Effector memory CD8-positive, alpha-beta T cell (primary cell): ENCODE data around the gene GPATCH1.

ENCODE experiments used
- ATAC-seq: fragments of 150-1000 bp; cut with Tn5 transposase; replicated peaks from 2 replicates; pipeline ENCODE4 v1.10.0; 2021; ENCODE audit warnings: mild to moderate bottlenecking, moderate library complexity
- DNase-seq, 3 experiments: peaks; one replicate each; pipeline ENCODE4 v3.0.0; 2021
- H3K27ac Mint-ChIP-seq, 2 donors: one replicate each; pipeline ENCODE4 v1.8.0; 2022; ENCODE audit warnings: mild to moderate bottlenecking in 2 of 2, mixed read lengths in 2 of 2, moderate library complexity in 2 of 2
- H3K27me3 Mint-ChIP-seq, 2 donors: one replicate each; pipeline ENCODE4 v1.8.0; 2022; ENCODE audit warnings: mixed read lengths in 2 of 2
- H3K36me3 Mint-ChIP-seq: one replicate; pipeline ENCODE4 v1.8.0; 2022; ENCODE audit warnings: mild to moderate bottlenecking, moderate library complexity, mixed read lengths; ENCODE audit not compliant: insufficient read depth
- H3K4me1 Mint-ChIP-seq, 2 donors: one replicate each; pipeline ENCODE4 v1.8.0; 2022; ENCODE audit warnings: low read depth in 2 of 2, mixed read lengths in 2 of 2
- H3K4me3 Mint-ChIP-seq, 2 donors: one replicate each; pipeline ENCODE4 v1.8.0; 2022; ENCODE audit warnings: mild to moderate bottlenecking in 2 of 2, mixed read lengths in 2 of 2, moderate library complexity in 2 of 2
- H3K9me3 Mint-ChIP-seq, 2 donors: one replicate each; pipeline ENCODE4 v1.8.0; 2022; ENCODE audit warnings: mixed read lengths in 2 of 2

The GPATCH1 gene

DNA sequence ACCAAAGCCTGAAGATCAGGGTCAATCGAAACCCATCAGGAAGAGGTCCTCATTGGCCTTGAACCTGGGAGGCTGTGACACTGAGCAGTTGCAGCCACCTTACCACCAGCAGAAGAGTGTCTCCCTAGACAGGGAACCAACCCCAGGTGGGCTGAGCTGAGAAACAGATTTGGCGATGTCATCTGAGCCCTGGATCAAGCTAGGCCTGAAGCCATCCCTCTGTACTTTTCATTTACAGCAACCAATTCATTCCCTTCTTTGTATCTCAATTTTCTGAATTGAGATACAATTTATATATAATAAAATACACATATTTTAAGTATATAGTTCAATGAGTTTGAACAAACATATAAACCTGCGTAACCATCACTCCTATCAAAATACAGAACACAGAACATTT, 30.9 kb upstream of the GPATCH1 start:
- ATAC-seq, result no peak
- H3K4me3 Mint-ChIP-seq, result no peak overlapping the region

DNA sequence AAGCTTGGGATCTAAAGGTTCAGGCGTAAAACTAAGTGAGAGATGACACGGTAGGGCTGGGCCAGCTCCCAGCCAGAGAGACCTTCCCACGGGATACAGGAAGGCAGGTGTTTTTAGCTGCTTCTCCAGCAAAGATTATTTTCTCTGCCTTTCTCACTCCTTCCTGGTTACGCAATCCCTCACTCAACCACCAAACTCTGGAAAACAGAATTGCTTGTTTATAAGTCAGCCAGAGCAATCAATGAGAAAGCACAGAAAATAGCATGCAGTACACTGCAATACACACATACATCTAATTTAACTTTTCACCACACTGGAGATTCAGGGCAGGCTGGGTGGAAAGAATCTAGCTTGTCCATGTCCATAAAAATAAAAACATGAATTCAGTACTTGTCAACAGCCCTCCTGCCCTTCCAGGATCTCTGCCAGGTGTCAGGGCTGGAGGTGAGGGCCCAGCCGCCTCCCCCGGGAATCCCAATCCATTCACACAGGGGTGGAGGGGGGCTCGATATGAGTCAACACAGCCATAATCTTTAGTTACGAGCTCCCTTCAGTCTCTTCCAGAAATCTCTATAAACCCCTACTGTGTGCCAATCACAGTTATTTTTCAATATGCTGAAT, 28.5 kb upstream of the GPATCH1 start:
- no peak overlapping the region for H3K27ac Mint-ChIP-seq
- H3K4me1 Mint-ChIP-seq, result no peaks in the 10 kb centered on the region
- peaks cover 3% of the 10 kb centered on the region for H3K36me3 Mint-ChIP-seq
- peaks cover 0 to 9% of the 10 kb centered on the region in 2 donors for H3K27me3 Mint-ChIP-seq
- no peak for ATAC-seq
- peaks cover 0 to 2% of the 10 kb centered on the region in 2 donors for H3K9me3 Mint-ChIP-seq
- no peak overlapping the region for H3K4me3 Mint-ChIP-seq
- no peak for DNase-seq

More for the DNA sequence above, 30.9 kb upstream of the GPATCH1 start:
- no peak for DNase-seq
- Mint-ChIP-seq H3K27me3 (peaks cover 0 to 14% of the 10 kb centered on the region in 2 donors), H3K27ac (no peak overlapping the region), H3K4me1 (no peaks in the 10 kb centered on the region), H3K36me3 (peaks cover 3% of the 10 kb centered on the region), H3K9me3 (peaks cover 0 to 2% of the 10 kb centered on the region in 2 donors)

DNA sequence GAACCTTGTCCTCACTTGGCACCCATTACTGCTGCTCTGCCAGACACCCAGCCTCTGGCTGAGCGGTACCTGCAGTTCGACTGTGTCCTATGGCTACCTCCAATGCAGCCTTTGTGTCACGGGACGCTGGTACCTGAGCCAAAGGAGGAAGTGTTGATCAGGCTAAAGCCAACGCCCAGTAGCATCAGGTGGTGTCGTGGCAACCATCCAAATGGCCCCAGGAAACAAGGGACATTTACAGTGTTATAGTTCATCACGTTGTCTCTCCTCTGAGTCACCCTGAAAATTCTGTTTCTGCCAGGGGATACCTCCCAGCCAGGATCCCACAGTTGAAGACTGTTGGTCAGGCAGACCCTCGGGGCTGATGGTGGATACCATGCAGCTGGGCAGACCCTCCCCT, 26.4 kb upstream of the GPATCH1 start:
- no peak overlapping the region for H3K27ac Mint-ChIP-seq
- peaks cover 4 to 7% of the 10 kb centered on the region in 2 donors for H3K27me3 Mint-ChIP-seq
- DNase-seq, result no peak
- H3K9me3 Mint-ChIP-seq, result peaks cover 0 to 2% of the 10 kb centered on the region in 2 donors
- peaks cover 3% of the 10 kb centered on the region for H3K36me3 Mint-ChIP-seq
- H3K4me3 Mint-ChIP-seq, result no peak overlapping the region
- no peaks in the 10 kb centered on the region for H3K4me1 Mint-ChIP-seq
- no peak for ATAC-seq

DNA sequence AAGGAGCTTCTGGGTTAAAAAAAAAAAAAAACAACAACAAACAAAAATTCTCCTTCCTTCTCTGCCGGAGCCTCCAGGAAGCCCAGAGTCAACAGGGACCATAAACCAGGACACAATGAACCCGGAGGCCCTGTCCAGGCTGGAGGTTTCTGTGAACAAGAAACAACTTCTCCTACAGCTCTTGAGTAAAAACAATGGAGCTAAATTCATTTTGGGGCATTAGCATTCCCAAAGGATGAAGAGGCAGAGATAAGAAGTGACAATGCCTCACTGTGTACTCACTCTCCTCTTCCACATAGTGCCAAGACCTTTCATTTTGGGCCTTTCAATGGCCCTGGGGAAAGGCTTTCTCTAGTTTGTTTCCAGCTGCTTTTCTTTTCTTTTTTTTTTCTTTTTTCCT, 25.3 kb upstream of the GPATCH1 start:
- peaks cover 13 to 18% of the 10 kb centered on the region in 2 donors for H3K27me3 Mint-ChIP-seq
- H3K36me3 Mint-ChIP-seq, result peaks cover 3% of the 10 kb centered on the region
- no peak overlapping the region for H3K4me3 Mint-ChIP-seq
- ATAC-seq (no peak), DNase-seq (no peak)
- no peaks in the 10 kb centered on the region for H3K9me3 Mint-ChIP-seq
- no peaks in the 10 kb centered on the region for H3K4me1 Mint-ChIP-seq
- H3K27ac Mint-ChIP-seq, result no peak overlapping the region

DNA sequence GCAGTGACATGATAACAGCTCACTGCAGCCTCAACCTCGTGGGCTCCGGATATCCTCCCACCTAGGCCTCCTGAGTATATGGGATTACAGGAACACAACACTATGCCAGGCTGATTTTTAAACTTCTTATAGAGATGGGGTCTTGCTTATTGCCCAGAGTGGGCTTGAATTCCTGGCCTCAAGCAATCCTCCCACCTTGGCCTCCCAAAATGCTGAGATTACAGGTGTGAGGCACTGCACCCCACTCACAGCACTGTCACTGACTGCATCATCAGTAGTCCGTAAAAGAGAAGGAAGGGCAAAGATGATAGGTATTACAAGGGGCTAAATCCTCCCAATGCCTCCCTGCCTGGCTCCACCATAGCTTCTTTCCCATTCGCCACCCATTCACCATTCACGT, 20.4 kb upstream of the GPATCH1 start:
- H3K36me3 Mint-ChIP-seq, result peaks cover 4% of the 10 kb centered on the region
- DNase-seq (no peak), ATAC-seq (no peak)
- H3K4me1 Mint-ChIP-seq, result peaks cover 0 to 2% of the 10 kb centered on the region in 2 donors
- no peak overlapping the region for H3K27ac Mint-ChIP-seq
- H3K4me3 Mint-ChIP-seq, result no peak overlapping the region
- no peaks in the 10 kb centered on the region for H3K9me3 Mint-ChIP-seq
- H3K27me3 Mint-ChIP-seq, result peaks cover 22 to 38% of the 10 kb centered on the region in 2 donors

DNA sequence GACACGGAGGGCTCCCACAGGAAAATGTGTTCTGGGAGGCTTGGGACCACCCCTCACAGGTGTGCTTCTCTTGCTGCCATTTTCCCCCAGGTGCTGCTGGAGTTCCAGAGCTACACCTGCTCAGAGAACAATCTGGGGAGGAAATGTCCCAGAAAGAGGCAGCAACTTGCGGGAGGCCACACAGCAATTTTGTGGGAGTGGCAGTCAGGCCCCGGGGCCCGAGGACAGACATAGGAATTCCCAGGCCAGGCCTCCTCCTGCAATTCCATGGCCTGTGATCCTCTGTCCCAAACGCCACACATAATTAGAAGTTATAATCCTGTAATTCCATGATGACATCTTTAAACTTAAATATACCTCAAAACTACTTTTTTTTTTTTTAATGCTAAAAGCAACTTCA, 18.1 kb upstream of the GPATCH1 start:
- ATAC-seq (no peak), DNase-seq (no peak)
- Mint-ChIP-seq H3K27ac (no peak overlapping the region), H3K36me3 (peaks cover 4% of the 10 kb centered on the region), H3K4me3 (no peak overlapping the region), H3K27me3 (peaks cover 22 to 47% of the 10 kb centered on the region in 2 donors), H3K4me1 (peaks cover 0 to 2% of the 10 kb centered on the region in 2 donors), H3K9me3 (no peaks in the 10 kb centered on the region)

DNA sequence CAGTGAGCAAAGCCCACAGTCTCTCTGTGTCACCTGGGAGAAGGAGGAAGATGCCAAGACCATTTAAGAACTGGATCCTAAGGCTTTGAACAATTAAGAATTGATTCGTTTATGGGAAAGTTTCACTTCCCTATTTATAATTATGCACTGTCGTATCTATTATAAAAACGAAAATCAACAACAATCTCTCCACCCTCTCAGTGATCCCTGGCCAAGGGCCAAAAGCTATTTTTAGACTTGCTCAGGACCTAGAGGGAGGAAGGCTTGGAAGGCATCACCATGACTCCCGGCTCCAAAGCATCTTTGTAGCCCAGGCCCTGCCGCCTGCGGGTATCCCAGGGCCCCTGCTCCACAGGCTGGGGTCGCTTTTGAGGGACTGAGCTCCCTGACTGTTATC, 17.6 kb upstream of the GPATCH1 start:
- no peak for ATAC-seq
- Mint-ChIP-seq H3K4me1 (peaks cover 0 to 2% of the 10 kb centered on the region in 2 donors), H3K9me3 (no peaks in the 10 kb centered on the region)

DNA sequence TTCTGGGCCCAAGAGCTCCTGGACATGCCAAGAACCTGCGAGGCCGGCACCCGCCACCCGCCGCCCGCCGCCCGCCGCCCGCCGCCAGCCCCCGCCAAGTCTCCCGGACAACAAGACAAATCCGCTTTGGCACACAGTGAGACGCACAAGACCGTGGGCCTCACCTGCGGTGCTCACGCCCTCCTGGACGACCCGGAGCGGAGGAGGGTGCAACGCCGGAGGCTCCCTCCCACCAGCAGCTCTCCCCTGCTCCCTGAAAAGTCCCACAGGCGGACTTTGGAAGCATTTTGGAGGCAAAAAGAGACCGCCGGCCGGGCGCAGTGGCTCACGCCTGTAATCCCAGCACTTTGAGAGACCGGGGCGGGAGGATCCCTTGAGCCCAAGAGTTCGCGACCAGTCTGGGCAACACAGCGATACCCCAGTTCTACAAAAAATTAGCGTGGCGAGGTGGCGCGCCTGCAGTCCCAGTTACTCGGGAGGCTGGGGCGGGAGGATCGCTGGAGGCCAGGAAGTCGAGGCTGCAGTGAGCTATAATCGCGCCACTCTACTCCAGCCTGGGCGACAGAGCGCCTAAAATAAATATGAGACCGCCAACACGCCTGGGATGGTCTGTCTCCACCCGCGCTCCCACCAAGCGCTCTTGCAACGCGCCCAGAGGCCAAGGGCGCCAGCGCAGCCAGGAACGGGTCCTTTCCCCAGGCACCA, 17.1 kb upstream of the GPATCH1 start:
- H3K4me3 Mint-ChIP-seq, result peak overlapping the region; percentile 62 to 65
- no peak overlapping the region for H3K27ac Mint-ChIP-seq
- H3K27me3 Mint-ChIP-seq, result peaks cover 22 to 47% of the 10 kb centered on the region in 2 donors
- H3K36me3 Mint-ChIP-seq, result peaks cover 4% of the 10 kb centered on the region
- ATAC-seq (no peak), DNase-seq (no peak)
- peaks cover 0 to 2% of the 10 kb centered on the region in 2 donors for H3K4me1 Mint-ChIP-seq
- no peaks in the 10 kb centered on the region for H3K9me3 Mint-ChIP-seq

More for the DNA sequence above, 17.6 kb upstream of the GPATCH1 start:
- DNase-seq, result no peak
- Mint-ChIP-seq H3K36me3 (peaks cover 4% of the 10 kb centered on the region), H3K4me3 (peak overlapping the region in 1 of 2 donors; percentile 17), H3K27me3 (peaks cover 22 to 47% of the 10 kb centered on the region in 2 donors), H3K27ac (no peak overlapping the region)

DNA sequence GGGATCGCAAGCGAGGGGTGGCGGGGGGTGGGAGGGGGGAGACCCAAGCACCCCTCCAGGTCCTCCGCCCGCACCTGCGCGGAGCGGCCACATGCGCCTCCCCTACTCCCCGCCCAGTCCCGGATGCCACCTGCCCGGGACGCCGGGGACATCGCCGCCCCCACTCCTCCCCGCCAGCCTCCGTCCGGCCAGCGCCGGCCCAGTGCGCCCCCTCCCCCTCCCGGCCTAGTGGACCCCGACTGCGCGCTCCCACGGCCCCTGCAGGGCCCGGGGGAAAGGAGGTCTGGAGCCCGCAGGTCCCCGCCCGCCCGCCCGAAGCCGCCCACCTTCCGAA, 16.6 kb upstream of the GPATCH1 start:
- peak overlapping the region; percentile 62 to 65 for H3K4me3 Mint-ChIP-seq
- H3K27ac Mint-ChIP-seq, result no peak overlapping the region
- DNase-seq (no peak), ATAC-seq (peak; percentile 61)
- H3K4me1 Mint-ChIP-seq, result peaks cover 0 to 2% of the 10 kb centered on the region in 2 donors
- peaks cover 20 to 42% of the 10 kb centered on the region in 2 donors for H3K27me3 Mint-ChIP-seq
- H3K36me3 Mint-ChIP-seq, result peaks cover 4% of the 10 kb centered on the region
- H3K9me3 Mint-ChIP-seq, result no peaks in the 10 kb centered on the region

DNA sequence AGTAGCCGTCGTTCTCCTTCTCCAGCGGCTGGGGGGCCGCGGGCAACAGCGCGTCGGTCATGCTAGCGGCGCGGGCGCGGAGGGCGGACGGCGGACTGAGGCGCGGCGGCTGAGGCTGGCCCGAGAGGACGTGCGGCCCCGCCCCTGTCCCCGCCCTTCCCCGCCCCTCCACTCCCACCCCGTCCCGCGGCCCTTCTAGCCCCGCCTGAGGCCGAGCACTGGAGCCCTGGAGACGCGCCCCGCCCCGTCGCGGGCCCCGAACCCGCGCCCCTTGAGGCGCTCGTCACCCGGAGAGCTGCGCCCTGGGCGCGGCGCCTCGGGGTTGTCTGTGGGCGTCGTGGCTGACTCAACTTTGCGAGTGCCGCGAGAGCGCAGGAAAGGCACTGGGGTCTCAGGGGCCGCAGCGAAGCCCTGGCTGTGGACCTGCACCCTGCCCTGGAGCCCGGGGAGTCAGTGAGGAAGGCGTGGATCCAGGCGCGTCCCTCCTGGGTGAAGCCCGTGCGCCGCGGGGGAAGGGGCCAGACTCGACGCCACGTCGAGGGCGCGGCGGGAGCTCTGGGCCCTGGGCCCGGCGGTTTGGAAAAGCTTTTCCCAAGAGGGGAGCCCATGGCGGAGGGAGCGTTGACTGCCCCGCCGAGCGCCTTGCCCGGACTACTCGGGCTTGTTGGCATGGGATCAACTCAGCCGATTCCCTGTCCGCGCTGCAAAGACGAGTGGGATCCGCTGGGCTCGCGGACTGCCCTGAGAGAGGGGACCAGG, 16.0 kb upstream of the GPATCH1 start, which contains the start of gene RHPN2:
Gene RHPN2 (minus strand): TSS at position 97 of the 759 bp plus-strand sequence. CDS start 36 bp downstream, at position 61.
- H3K27me3 Mint-ChIP-seq, result peaks cover 16 to 36% of the 10 kb centered on the region in 2 donors
- no peak within 1 kb of the TSS for H3K27ac Mint-ChIP-seq
- no peaks in the 10 kb centered on the region for H3K9me3 Mint-ChIP-seq
- ATAC-seq (peak; percentile 70), DNase-seq (peak in 1 of 3 experiments; percentile 5)
- H3K36me3 Mint-ChIP-seq, result peaks cover 4% of the 10 kb centered on the region
- H3K4me1 Mint-ChIP-seq, result peaks cover 0 to 2% of the 10 kb centered on the region in 2 donors
- H3K4me3 Mint-ChIP-seq, result peak within 1 kb of the TSS; percentile 62 to 65

DNA sequence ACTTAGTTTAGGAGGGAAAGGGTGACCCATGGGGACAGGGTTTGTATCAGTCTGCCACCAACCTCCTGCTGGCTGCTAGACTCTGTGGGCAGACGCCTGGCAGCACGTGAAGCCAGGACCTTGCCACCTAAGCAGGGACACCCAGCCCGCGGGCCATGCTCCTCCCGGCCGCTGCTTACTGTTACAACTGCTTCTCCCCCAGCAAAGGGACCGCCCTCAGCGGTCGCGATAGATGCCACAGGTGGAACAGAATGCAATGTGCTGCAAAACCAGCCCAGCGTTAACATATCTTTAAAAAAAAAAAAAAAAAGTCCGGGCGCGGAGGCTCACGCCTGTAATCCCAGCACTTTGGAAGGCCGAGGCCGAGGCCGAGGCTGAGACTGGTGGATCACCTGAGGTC, 14.4 kb upstream of the GPATCH1 start:
- DNase-seq (no peak), ATAC-seq (no peak)
- no peak overlapping the region for H3K27ac Mint-ChIP-seq
- H3K4me1 Mint-ChIP-seq, result peaks cover 0 to 2% of the 10 kb centered on the region in 2 donors
- no peaks in the 10 kb centered on the region for H3K36me3 Mint-ChIP-seq
- H3K27me3 Mint-ChIP-seq, result peaks cover 6 to 23% of the 10 kb centered on the region in 2 donors
- peak overlapping the region in 1 of 2 donors; percentile 56 for H3K4me3 Mint-ChIP-seq
- H3K9me3 Mint-ChIP-seq, result no peaks in the 10 kb centered on the region

DNA sequence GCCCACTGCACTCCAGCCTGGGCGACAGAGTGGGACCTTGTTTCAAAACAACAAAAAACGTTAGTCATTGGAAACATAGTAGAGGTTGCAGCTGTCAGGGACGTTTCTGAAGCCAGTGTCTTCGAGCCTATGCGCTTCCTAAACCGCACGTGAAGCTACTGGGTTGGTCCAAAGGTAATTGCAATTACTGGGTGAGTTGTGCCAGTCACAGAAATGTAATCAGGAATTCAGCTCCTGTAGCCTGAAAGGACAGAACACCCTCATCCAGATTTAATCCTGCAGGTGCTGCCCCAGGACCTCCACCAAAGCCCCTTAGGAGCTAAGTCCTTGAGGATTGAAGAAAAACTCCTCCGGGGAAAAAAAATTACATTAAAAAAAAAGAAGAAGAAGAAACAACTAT, 13.9 kb upstream of the GPATCH1 start:
- no peak overlapping the region for H3K4me3 Mint-ChIP-seq
- peaks cover 0 to 2% of the 10 kb centered on the region in 2 donors for H3K4me1 Mint-ChIP-seq
- no peaks in the 10 kb centered on the region for H3K36me3 Mint-ChIP-seq
- no peaks in the 10 kb centered on the region for H3K9me3 Mint-ChIP-seq
- no peak for ATAC-seq
- H3K27ac Mint-ChIP-seq, result no peak overlapping the region
- peaks cover 6 to 23% of the 10 kb centered on the region in 2 donors for H3K27me3 Mint-ChIP-seq
- DNase-seq, result no peak

DNA sequence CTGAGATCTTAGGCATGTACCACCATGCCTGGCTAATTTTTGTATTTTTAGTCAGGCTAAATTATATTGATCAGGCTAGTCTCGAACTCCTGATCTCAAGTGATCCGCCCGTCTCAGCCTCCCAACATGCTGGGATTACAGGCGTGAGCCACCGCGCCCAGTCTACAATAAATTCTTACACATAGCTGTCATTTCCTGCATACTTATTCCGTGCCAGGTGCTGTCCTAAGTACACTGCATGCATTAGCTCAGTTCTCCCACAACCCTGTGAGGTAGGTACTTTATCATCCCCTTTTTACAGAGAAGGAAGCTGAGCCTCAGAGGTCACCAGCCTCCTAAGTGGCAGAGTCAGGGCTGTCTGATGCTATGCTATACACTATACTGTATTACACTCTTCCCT, 9.1 kb upstream of the GPATCH1 start:
- H3K4me3 Mint-ChIP-seq, result no peak overlapping the region
- H3K27ac Mint-ChIP-seq, result no peak overlapping the region
- H3K9me3 Mint-ChIP-seq, result no peaks in the 10 kb centered on the region

More for the DNA sequence above, 9.1 kb upstream of the GPATCH1 start:
- DNase-seq (no peak), ATAC-seq (no peak)
- Mint-ChIP-seq H3K4me1 (no peaks in the 10 kb centered on the region), H3K36me3 (no peaks in the 10 kb centered on the region), H3K27me3 (no peaks in the 10 kb centered on the region)
